GM12891 (cell line): Measurements from ENCODE around the gene NOSIP.

Experiments
- DNase-seq: peaks from one replicate; pipeline ENCODE4 v3.0.0; 2011; ENCODE audit warnings: low spot score; ENCODE audit not compliant: insufficient read length
- FAIRE-seq: peaks from 2 replicates; lab custom pipeline; 2011; peaks lifted over from hg19 to GRCh38; lab: Jason Lieb, UNC
- PAX5 ChIP-seq: IDR thresholded peaks from 2 replicates; pipeline ENCODE4 v1.6.1; 2011; ENCODE audit warnings: low read length, moderate library complexity, mild to moderate bottlenecking; ENCODE audit not compliant: insufficient read depth, severe bottlenecking
- POLR2A ChIP-seq: IDR thresholded peaks from 2 replicates; pipeline ENCODE4 v1.6.1; 2011; ENCODE audit warnings: low read depth, low read length, control low read depth
- POLR2AphosphoS5 ChIP-seq: IDR thresholded peaks from 2 replicates; pipeline ENCODE4 v1.6.1; 2011; ENCODE audit warnings: low read depth, low read length, control low read depth
- POU2F2 ChIP-seq: IDR thresholded peaks from 2 replicates; pipeline ENCODE4 v1.6.1; 2011; ENCODE audit warnings: low read depth, mild to moderate bottlenecking, control low read depth, low read length, moderate library complexity
- SPI1 ChIP-seq: IDR thresholded peaks from 2 replicates; pipeline ENCODE4 v1.6.1; 2011; ENCODE audit warnings: low read depth, low read length, control low read depth
- TAF1 ChIP-seq: IDR thresholded peaks from 2 replicates; pipeline ENCODE4 v1.6.1; 2011; ENCODE audit warnings: low read depth, low read length, control low read depth

The NOSIP gene

GRCh38 chr19:49596407-49596806, 16.1 kb upstream of the NOSIP start:
- no peak for TF ChIP-seq POLR2AphosphoS5
- TF ChIP-seq POLR2A: no peak
- TF ChIP-seq POU2F2: no peak
- no peak for TF ChIP-seq SPI1
- TF ChIP-seq PAX5: no peak
- no peak for TF ChIP-seq TAF1
- FAIRE-seq (no peak), DNase-seq (no peak)

DNA sequence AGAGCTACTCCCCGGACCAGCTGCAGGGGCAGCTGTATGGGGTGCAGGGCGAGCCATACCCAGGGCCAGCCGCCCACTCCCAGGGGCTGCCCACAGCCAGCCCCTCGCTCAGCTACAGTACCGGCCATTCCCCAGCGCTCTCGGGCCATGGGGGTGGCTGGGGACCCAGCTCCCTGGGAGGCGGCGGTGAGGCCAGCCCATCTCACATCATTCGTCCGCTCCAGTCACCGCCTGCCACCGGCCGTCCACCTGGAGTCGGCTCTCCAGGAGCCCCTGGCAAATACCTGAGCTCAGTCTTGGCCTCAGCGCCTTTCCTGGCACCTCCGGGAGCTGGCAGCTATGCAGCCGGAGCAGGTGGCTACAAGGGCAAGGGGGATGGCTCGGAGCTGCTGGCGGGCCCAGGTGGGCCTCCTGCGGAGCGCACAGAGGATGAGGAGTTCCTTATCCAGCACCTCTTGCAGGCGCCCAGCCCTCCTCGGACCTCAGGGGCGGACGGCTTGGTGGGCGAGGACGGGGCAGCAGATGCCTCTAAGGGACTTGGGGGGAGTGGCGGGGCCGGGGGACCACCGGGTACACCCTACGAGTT, 15.6 kb upstream of the NOSIP start:
- FAIRE-seq (no peak), DNase-seq (no peak)
- TF ChIP-seq PAX5: no peak
- TF ChIP-seq SPI1: no peak
- no peak for TF ChIP-seq TAF1
- no peak for TF ChIP-seq POU2F2
- TF ChIP-seq POLR2A: no peak
- no peak for TF ChIP-seq POLR2AphosphoS5

DNA sequence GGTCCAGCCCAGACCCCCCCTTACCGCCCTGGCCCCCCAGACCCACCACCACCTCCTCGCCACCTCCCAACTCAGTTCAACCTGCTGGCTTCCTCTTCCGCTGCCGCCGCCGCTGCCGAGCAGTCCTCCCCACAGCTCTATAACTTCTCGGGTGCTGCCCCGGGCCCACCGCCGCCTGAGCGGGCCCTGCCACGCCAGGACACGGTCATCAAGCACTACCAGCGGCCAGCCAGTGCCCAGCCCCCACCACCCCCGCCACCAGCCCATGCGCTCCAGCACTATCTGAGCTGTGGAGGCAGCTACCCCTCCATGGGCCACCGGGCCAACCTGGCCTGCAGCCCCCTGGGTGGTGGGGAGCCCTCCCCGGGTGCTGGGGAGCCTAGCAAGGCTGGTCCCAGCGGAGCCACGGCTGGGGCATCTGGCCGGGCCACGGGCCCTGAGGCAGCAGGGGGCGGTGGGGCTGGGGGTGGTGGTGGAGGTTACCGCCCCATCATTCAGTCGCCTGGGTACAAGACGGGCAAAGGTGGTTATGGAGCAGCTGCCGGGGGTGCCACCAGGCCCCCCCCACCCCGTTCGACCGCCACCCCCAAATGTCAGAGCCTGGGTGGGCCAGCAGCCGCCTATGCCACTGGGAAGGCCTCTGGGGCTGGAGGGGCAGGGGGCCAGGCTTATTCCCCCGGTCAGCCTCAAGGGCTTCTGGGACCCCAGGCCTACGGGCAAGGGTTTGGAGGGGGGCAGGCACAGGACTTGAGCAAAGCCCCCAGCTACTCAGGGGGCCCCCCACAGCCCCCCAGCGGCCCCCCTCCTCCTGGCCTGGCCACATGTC, 14.8 kb upstream of the NOSIP start:
- no peak for DNase-seq
- TF ChIP-seq POLR2AphosphoS5 (no peak), POLR2A (no peak), PAX5 (no peak), TAF1 (no peak), SPI1 (no peak), POU2F2 (no peak)
- no peak for FAIRE-seq

DNA sequence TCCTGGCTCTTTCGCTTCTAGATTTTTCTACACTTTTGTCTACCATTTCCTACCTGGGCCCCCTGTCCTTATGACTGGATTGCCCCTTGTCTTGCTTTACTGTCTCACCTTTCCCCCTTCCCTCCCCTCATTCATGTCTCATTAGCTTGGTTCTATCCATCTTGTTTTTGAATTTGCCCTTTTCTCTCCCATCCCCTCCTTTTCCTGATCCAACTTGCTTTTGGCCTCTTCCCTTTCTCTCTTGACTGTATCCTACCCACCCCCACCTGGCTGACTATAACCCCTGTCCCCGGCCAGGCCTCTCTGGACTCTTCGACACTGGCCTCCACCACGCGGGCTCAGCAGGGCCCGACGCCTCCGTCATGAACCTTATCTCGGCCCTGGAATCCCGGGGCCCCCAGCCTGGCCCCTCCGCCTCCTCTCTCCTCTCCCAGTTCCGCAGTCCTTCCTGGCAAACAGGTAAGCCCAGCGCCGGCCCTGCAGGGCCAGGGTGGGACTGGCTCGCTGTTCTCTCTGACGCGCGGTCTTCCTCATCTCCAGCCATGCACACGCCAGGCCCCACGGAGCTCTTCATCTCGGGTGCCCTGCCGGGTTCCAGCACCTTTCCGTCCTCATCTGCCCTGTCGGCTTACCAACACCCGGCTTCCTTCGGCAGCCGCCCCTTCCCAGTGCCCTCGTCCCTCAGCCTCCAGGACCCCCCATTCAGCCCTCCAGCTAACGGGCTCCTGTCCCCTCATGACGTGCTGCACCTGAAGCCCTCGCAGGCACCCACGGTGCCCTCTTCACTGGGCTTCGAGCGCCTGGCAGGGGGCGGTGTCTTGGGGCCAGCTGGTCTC, 14.0 kb upstream of the NOSIP start:
- FAIRE-seq (no peak), DNase-seq (no peak)
- TF ChIP-seq TAF1 (no peak), POU2F2 (no peak), POLR2AphosphoS5 (no peak), POLR2A (no peak), PAX5 (no peak), SPI1 (no peak)

GRCh38 chr19:49593233-49594113, 13.1 kb upstream of the NOSIP start:
- FAIRE-seq (peak; percentile 100), DNase-seq (peak; percentile 100)
- TF ChIP-seq POU2F2: no peak
- TF ChIP-seq TAF1: no peak
- TF ChIP-seq PAX5: no peak
- TF ChIP-seq POLR2A: no peak
- TF ChIP-seq POLR2AphosphoS5: no peak
- TF ChIP-seq SPI1: no peak

DNA sequence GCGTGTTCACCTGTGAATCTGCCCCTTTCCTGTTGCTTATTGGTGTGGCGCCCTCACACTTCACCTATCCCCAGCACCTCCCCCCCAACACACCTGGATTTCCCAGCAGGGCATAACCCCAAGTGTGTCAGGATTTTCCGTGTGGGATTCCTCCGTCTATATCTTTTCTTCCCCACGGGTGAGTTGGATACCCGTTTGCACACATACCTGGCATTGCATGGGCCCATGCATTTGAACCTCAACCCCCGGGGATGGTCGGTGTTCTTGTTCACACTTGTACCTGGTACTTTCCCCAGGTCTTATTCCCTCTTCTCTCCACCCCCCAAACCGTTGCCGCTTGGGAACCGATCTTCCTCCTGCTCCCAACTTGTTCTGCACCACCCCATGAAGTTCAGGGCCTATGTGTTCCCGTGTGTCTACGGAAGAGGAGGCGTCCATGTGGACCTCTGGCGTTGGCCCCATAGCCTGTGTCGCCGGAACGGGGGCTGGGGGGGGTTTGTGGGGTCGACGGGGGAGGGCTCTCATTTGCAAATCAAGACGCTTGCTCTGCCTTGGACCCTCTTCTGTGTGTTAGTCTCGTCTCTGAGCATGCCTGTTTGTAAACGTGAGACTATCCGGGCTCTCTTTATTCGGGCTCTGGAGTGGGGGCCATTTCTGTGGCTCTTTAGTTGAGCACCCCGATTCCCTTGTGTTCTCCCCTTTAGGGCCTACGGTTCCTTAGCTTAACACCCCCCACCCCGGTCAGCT, 12.3 kb upstream of the NOSIP start:
- DNase-seq: no peak
- TF ChIP-seq POLR2AphosphoS5 (no peak), PAX5 (no peak)
- FAIRE-seq: peak; percentile 88

DNA sequence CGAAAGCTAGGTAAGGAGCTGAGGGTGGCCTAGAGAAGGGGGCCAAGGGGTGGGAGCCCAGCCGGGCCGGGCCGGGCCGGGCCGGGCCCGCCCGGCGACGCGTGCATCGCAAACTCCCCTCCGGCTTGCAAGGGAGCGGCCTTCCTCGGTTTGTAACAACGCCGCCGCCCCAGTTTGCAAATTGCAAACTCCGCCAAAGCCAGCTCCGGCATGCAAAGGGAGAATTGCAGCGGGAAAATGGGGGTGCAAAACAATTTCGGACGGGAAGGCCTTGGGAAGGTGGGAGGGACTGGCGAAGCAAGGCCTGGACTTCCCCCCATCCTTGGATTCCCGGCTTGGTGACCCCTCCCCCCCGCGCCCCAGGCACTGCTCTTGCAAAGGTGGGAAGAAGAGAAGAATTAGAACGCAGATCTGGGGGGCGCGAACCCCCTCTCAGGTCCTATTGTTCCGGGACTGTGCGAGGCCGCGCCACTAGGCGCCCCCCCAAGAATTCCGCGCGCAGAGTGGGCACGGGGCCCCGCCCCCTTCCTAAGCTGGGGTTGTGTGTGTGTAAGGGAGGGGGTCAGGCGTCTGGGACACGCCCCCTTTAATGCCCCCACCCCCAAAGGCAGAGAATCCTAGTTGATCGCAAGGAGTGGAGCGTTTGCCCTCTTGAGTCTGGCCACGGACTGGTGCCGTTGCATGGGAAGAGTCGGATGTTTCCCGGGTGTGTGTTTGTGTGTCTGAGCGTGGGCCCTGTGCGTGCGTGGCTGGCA, 11.6 kb upstream of the NOSIP start:
- no peak for DNase-seq
- TF ChIP-seq POLR2A (no peak), TAF1 (no peak), POLR2AphosphoS5 (no peak), POU2F2 (no peak), SPI1 (no peak), PAX5 (no peak)
- FAIRE-seq: peak; percentile 28

DNA sequence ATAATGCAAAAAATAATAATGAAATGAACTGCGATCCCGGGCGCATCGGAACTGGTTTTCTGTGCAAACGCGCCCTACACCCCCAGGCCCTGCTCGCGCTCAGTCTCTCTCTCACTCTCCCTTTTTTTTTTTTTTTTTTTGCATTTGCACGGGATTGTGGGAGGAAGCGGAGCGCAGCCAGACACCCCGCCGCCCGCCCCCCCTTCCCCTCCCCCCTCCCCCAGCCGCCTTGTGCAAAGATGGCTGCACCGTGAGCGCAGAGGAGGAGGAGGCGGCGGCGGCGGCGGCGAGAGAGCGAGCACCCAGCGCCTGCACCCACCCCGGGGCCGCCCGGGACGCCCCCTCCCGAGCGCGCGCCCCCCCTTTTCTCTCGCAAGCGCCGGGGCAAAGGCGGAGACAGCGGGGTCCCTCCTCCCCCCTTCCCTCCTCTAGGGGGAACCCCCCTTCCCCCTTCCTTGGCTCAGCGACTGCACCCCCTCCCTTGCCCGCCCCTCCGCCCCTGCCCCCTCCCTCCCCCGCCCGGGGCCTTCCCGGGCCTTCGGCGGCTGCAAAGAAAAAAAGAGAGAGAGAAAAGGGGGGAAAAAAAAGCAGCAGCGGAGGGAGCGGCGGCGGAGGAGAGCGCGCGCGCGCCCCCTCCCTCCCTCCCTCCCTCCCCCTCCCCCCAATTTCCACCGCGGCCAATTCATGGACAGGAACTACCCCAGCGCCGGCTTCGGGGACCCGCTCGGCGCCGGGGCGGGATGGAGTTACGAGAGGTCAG, 10.8 kb upstream of the NOSIP start, which contains the start of gene PRR12:
Gene PRR12 (plus strand): TSS at position 212 of the 760 bp plus-strand sequence. CDS start 473 bp downstream, at position 685.
- no peak for FAIRE-seq
- TF ChIP-seq POLR2A (no peak), TAF1 (peak; percentile 25; the same call in 1 of the 2 replicates)
- peak; percentile 72 for DNase-seq
